K562 (cell line): ENCODE data around the gene HSDL2. TPM values are rescaled to one million over a fixed set of nuclear protein-coding genes. Genes with fewer than 3 reads are reported as not detected.

Source experiments
- ARHGAP35 ChIP-seq: fragments of 450-650 bp; IDR thresholded peaks from 2 replicates; pipeline ENCODE4 v1.6.1; 2018; ENCODE audit not compliant: partially characterized antibody
- ASH1L ChIP-seq: fragments of 450-650 bp; IDR thresholded peaks from 2 replicates; pipeline ENCODE4 v1.6.1; 2018; ENCODE audit warnings: borderline replicate concordance, mild to moderate bottlenecking, low read depth; ENCODE audit not compliant: partially characterized antibody
- BHLHE40 ChIP-seq: IDR thresholded peaks from 2 replicates; pipeline ENCODE4 v1.6.1; 2011; ENCODE audit warnings: low read length, improper control_type of control experiment
- CXXC5 ChIP-seq: fragments of 250-450 bp; sonication (Bioruptor Pico); IDR thresholded peaks from 2 replicates; pipeline ENCODE4 v1.8.0; 2022; ENCODE audit warnings: inconsistent platforms, mild to moderate bottlenecking, moderate library complexity
- DACH1 ChIP-seq: fragments of 450-650 bp; IDR thresholded peaks from 2 replicates; pipeline ENCODE4 v1.6.1; 2018; ENCODE audit not compliant: partially characterized antibody
- KAT2B ChIP-seq: IDR thresholded peaks from one replicate; pipeline ENCODE4 v1.6.1; 2012; ENCODE audit warnings: low read depth, mild to moderate bottlenecking, control low read depth, inconsistent platforms, low read length, moderate library complexity
- KDM2B ChIP-seq: fragments of 250-450 bp; sonication (Bioruptor Pico); IDR thresholded peaks from 2 replicates; pipeline ENCODE4 v1.8.0; 2021; ENCODE audit warnings: mild to moderate bottlenecking, moderate library complexity
- KLF13 ChIP-seq: fragments of 450-650 bp; IDR thresholded peaks from 2 replicates; pipeline ENCODE4 v1.6.1; 2016; ENCODE audit warnings: missing genetic modification characterization, low read depth, mild to moderate bottlenecking, missing compliant biosample characterization, moderate library complexity, borderline replicate concordance
- MAFK ChIP-seq: IDR thresholded peaks from 2 replicates; pipeline ENCODE4 v1.6.1; 2011; ENCODE audit warnings: low read length, improper control_type of control experiment
- MBD2 ChIP-seq: sonication (generic); IDR thresholded peaks from 2 replicates; pipeline ENCODE4 v1.6.1; 2016; ENCODE audit warnings: low read depth, borderline replicate concordance
- NBN ChIP-seq: fragments of 450-650 bp; IDR thresholded peaks from 2 replicates; pipeline ENCODE4 v1.6.1; 2016; ENCODE audit warnings: low read depth, mild to moderate bottlenecking
- NFYB ChIP-seq: IDR thresholded peaks from 2 replicates; pipeline ENCODE4 v1.6.1; 2011; ENCODE audit warnings: mild to moderate bottlenecking, moderate library complexity; ENCODE audit not compliant: insufficient read length; ENCODE audit errors: extremely low read depth
- RFX1 ChIP-seq: fragments of 450-650 bp; IDR thresholded peaks from 2 replicates; pipeline ENCODE4 v1.6.1; 2016; ENCODE audit warnings: mild to moderate bottlenecking, moderate library complexity
- RFX5 ChIP-seq: IDR thresholded peaks from 2 replicates; pipeline ENCODE4 v1.6.1; 2011; ENCODE audit warnings: low read depth, mild to moderate bottlenecking, improper control_type of control experiment, low read length
- RHOXF2B ChIP-seq: fragments of 250-450 bp; sonication (Bioruptor Pico); conservative IDR thresholded peaks from 2 replicates; pipeline ENCODE4 v1.5.1; 2021
- SMARCA4 ChIP-seq: fragments of 450-650 bp; IDR thresholded peaks from 2 replicates; pipeline ENCODE4 v1.6.1; 2016
- TBL1XR1 ChIP-seq, 2 experiments: IDR thresholded peaks; 2 replicates each; pipeline ENCODE4 v1.6.1; 2012; ENCODE audit warnings: improper control_type of control experiment in 2 of 2, low read length in 2 of 2, mild to moderate bottlenecking in 1 of 2
- TCF3 ChIP-seq: sonication (generic); formaldehyde crosslinking; IDR thresholded peaks from 2 replicates; pipeline ENCODE4 v1.4.0; 2020; ENCODE audit warnings: mild to moderate bottlenecking, missing genetic modification reagents
- TEAD4 ChIP-seq, 2 experiments: sonication (generic) in 1 of 2; formaldehyde crosslinking in 1 of 2; IDR thresholded peaks; 2 replicates each; pipeline versions ENCODE4 v1.6.1 to v1.8.0; 2012 to 2022; ENCODE audit warnings: borderline replicate concordance in 1 of 2, inconsistent platforms in 1 of 2, low read length in 1 of 2, mild to moderate bottlenecking in 1 of 2, missing genetic modification reagents in 1 of 2
- XRCC5 ChIP-seq: fragments of 200-400 bp; formaldehyde crosslinking; IDR thresholded peaks from 2 replicates; pipeline ENCODE4 v1.6.1; 2017; ENCODE audit warnings: low read depth, mild to moderate bottlenecking, low read length
- ZNF431 ChIP-seq: sonication (generic); formaldehyde crosslinking; IDR thresholded peaks from 2 replicates; pipeline ENCODE4 v1.8.0; 2022; ENCODE audit warnings: mild to moderate bottlenecking, missing genetic modification reagents
- ZNF507 ChIP-seq: conservative IDR thresholded peaks from 2 replicates; pipeline ENCODE4 v1.6.1; 2017; ENCODE audit warnings: missing genetic modification characterization, missing compliant biosample characterization
- polyA plus RNA-seq, 8 experiments: library from polyadenylated mRNA; depleted of rRNA in 4 of 8; stranded (reverse) in 5 of 8; unstranded in 3 of 8; fragments of >200 nt; fragmentation: Nextera tagmentation in 2 of 8; fragmentation: Illumina TruSeq in 1 of 8; extraction: Ambion mirVana in 2 of 8; extraction: Trizol in 1 of 8; gene quantifications; 2 replicates each; pipeline versions ENCODE4 v1.2.1 to v1.2.3, GENCODE V29; 2011 to 2014; ENCODE audit warnings: inconsistent platforms in 1 of 8, missing spikeins in 1 of 8
- total RNA-seq, 7 experiments: library from RNA; depleted of rRNA in 6 of 7; stranded (reverse); fragments of >200 nt in 6 of 7; fragmentation: Illumina TruSeq in 2 of 7; extraction: Trizol in 2 of 7; gene quantifications; 2 replicates each; pipeline versions ENCODE4 v1.2.1 to v1.2.3, GENCODE V29; 2011 to 2021; ENCODE audit warnings: low replicate concordance in 1 of 7
- TF ChIP-seq, protein P1 (sequence below): fragments of 150-350 bp; conservative IDR thresholded peaks from 2 replicates; pipeline ENCODE4 v1.6.1; 2014; ENCODE audit warnings: low read length
- TF ChIP-seq, protein P2 (sequence below): fragments of 450-650 bp; IDR thresholded peaks from 2 replicates; pipeline ENCODE4 v1.6.1; 2018; ENCODE audit warnings: mild to moderate bottlenecking, low read depth; ENCODE audit not compliant: partially characterized antibody
- TF ChIP-seq, protein P3 (sequence below): fragments of 450-650 bp; IDR thresholded peaks from 2 replicates; pipeline ENCODE4 v1.7.1; 2018; ENCODE audit warnings: mild to moderate bottlenecking, low read depth; ENCODE audit not compliant: partially characterized antibody

Gene HSDL2
- total and polyA plus RNA-seq, 9 of the 15 experiments (the other 6 are each of a cell fraction or from before 2014, with no cell fraction given): 22.8 to 74.1 (median 35.6) TPM

DNA sequence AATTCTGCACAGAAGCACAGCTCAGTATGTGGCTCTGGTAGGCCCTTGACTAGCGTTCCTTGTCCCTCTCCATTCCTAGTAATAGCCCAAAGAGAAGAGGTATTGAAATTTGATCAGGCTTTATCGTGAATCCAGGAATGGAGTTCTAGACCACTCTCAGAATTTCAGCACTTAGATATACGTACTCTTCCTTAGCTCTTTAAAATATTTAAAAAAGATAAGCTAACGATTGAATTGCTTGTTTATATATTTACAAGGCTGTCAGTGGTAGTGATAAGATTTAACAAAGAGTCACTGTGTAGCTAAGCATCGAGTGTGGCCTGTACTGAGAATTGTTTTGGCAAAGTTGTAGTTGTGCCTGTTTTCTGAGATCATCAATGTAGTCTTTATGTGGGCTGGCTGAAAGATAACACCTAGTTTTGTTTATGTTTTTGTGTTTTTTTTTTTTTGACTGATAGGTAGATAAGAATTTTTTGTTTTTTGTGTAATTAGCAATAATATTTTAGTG lies 109.2 kb downstream of the HSDL2 start (continued):
- TF ChIP-seq, protein P1, sequence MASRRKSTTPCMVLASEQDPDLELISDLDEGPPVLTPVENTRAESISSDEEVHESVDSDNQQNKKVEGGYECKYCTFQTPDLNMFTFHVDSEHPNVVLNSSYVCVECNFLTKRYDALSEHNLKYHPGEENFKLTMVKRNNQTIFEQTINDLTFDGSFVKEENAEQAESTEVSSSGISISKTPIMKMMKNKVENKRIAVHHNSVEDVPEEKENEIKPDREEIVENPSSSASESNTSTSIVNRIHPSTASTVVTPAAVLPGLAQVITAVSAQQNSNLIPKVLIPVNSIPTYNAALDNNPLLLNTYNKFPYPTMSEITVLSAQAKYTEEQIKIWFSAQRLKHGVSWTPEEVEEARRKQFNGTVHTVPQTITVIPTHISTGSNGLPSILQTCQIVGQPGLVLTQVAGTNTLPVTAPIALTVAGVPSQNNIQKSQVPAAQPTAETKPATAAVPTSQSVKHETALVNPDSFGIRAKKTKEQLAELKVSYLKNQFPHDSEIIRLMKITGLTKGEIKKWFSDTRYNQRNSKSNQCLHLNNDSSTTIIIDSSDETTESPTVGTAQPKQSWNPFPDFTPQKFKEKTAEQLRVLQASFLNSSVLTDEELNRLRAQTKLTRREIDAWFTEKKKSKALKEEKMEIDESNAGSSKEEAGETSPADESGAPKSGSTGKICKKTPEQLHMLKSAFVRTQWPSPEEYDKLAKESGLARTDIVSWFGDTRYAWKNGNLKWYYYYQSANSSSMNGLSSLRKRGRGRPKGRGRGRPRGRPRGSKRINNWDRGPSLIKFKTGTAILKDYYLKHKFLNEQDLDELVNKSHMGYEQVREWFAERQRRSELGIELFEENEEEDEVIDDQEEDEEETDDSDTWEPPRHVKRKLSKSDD: no peak
- TF ChIP-seq DACH1 (no peak), SMARCA4 (peak; percentile 89), RHOXF2B (CRISPR knock-in tag) (no peak), NBN (no peak), ASH1L (no peak), MAFK (no peak), ZNF507 (tag) (no peak), TEAD4 (IDR thresholded peaks at IDR 0.05; ENCODE audit: low read length) (peak; percentile 68), TEAD4 (CRISPR knock-in tag; IDR thresholded peaks at IDR 0.05; ENCODE audit: borderline replicate concordance) (no peak), ARHGAP35 (no peak), TBL1XR1 (IDR thresholded peaks at IDR 0.05; ENCODE audit: low read length in 2 of 2) (no peak), KAT2B (no peak), RFX5 (no peak), RFX1 (no peak), KDM2B (CRISPR knock-in tag) (no peak), CXXC5 (no peak), BHLHE40 (no peak), NFYB (no peak), TCF3 (CRISPR knock-in tag) (peak; percentile 47; the same call in 1 of the 2 replicates), MBD2 (no peak), XRCC5 (no peak), ZNF431 (CRISPR knock-in tag) (no peak), KLF13 (no peak)
- TF ChIP-seq, protein P2, sequence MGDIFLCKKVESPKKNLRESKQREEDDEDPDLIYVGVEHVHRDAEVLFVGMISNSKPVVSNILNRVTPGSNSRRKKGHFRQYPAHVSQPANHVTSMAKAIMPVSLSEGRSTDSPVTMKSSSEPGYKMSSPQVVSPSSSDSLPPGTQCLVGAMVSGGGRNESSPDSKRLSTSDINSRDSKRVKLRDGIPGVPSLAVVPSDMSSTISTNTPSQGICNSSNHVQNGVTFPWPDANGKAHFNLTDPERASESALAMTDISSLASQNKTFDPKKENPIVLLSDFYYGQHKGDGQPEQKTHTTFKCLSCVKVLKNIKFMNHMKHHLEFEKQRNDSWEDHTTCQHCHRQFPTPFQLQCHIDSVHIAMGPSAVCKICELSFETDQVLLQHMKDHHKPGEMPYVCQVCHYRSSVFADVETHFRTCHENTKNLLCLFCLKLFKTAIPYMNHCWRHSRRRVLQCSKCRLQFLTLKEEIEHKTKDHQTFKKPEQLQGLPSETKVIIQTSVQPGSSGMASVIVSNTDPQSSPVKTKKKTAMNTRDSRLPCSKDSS: no peak
- TF ChIP-seq, protein P3, sequence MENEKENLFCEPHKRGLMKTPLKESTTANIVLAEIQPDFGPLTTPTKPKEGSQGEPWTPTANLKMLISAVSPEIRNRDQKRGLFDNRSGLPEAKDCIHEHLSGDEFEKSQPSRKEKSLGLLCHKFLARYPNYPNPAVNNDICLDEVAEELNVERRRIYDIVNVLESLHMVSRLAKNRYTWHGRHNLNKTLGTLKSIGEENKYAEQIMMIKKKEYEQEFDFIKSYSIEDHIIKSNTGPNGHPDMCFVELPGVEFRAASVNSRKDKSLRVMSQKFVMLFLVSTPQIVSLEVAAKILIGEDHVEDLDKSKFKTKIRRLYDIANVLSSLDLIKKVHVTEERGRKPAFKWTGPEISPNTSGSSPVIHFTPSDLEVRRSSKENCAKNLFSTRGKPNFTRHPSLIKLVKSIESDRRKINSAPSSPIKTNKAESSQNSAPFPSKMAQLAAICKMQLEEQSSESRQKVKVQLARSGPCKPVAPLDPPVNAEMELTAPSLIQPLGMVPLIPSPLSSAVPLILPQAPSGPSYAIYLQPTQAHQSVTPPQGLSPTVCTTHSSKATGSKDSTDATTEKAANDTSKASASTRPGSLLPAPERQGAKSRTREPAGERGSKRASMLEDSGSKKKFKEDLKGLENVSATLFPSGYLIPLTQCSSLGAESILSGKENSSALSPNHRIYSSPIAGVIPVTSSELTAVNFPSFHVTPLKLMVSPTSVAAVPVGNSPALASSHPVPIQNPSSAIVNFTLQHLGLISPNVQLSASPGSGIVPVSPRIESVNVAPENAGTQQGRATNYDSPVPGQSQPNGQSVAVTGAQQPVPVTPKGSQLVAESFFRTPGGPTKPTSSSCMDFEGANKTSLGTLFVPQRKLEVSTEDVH: no peak
